Measurements from ENCODE around the gene GGTLC2.

The GGTLC2 gene

GRCh38 chr22:22673628-22674027, 29.2 kb downstream of the GGTLC2 start:
- DNase-seq (ENCODE audit: low read depth): no peak
- no peak for TF ChIP-seq CTCF (conservative IDR thresholded peaks at IDR 0.05; ENCODE audit: low read depth, low read length)
- H3K4me3 ChIP-seq (ENCODE audit: low read depth, low read length): no peak overlapping the region

- H3K4me3 ChIP-seq (ENCODE audit: low read depth, low read length): no peak overlapping the region
- TF ChIP-seq CTCF (conservative IDR thresholded peaks at IDR 0.05; ENCODE audit: low read depth, low read length): no peak
- no peak for DNase-seq (ENCODE audit: low read depth)
Observed at GRCh38 chr22:22674467-22674866, 30.1 kb downstream of the GGTLC2 start.

- no peak for TF ChIP-seq CTCF (conservative IDR thresholded peaks at IDR 0.05; ENCODE audit: low read depth, low read length)
- H3K4me3 ChIP-seq (ENCODE audit: low read depth, low read length): no peak overlapping the region
- DNase-seq (ENCODE audit: low read depth): no peak
Observed at GRCh38 chr22:22678970-22679369, 34.6 kb downstream of the GGTLC2 start.

GRCh38 chr22:22680396-22680795, 36.0 kb downstream of the GGTLC2 start:
- TF ChIP-seq CTCF (conservative IDR thresholded peaks at IDR 0.05; ENCODE audit: low read depth, low read length): no peak
- no peak for DNase-seq (ENCODE audit: low read depth)
- H3K4me3 ChIP-seq (ENCODE audit: low read depth, low read length): no peak overlapping the region

- DNase-seq (ENCODE audit: low read depth): peak; percentile 42
- H3K4me3 ChIP-seq (ENCODE audit: low read depth, low read length): no peak overlapping the region
- TF ChIP-seq CTCF (conservative IDR thresholded peaks at IDR 0.05; ENCODE audit: low read depth, low read length): no peak
Observed at GRCh38 chr22:22681221-22681739, 36.9 kb downstream of the GGTLC2 start.

- TF ChIP-seq CTCF (conservative IDR thresholded peaks at IDR 0.05; ENCODE audit: low read depth, low read length): no peak
- DNase-seq (ENCODE audit: low read depth): no peak
- no peak overlapping the region for H3K4me3 ChIP-seq (ENCODE audit: low read depth, low read length)
Observed at GRCh38 chr22:22682196-22682595, 37.8 kb downstream of the GGTLC2 start.

GRCh38 chr22:22682807-22683667, 38.6 kb downstream of the GGTLC2 start:
- peak; percentile 62 for DNase-seq (ENCODE audit: low read depth)
- no peak for TF ChIP-seq CTCF (conservative IDR thresholded peaks at IDR 0.05; ENCODE audit: low read depth, low read length)

More at GRCh38 chr22:22682807-22683667, 38.6 kb downstream of the GGTLC2 start:
- H3K4me3 ChIP-seq (ENCODE audit: low read depth, low read length): no peak overlapping the region
